OCI-LY7 (cell line): ENCODE data around the gene PFKL.

Experiments used
- CTCF ChIP-seq: fragments of 200-600 bp; sonication (generic); conservative IDR thresholded peaks from 2 replicates; pipeline ENCODE4 v1.5.1; 2014; ENCODE audit warnings: mild to moderate bottlenecking, antibody characterized with exemption, low read length, moderate library complexity, mixed read lengths
- EZH2phosphoT487 ChIP-seq: fragments of 200-600 bp; sonication (generic); IDR thresholded peaks from 2 replicates; pipeline ENCODE4 v1.6.1; 2018; ENCODE audit warnings: low read depth, borderline replicate concordance, mild to moderate bottlenecking, mixed run types, antibody characterized with exemption, low read length, moderate library complexity, mixed read lengths

DNA sequence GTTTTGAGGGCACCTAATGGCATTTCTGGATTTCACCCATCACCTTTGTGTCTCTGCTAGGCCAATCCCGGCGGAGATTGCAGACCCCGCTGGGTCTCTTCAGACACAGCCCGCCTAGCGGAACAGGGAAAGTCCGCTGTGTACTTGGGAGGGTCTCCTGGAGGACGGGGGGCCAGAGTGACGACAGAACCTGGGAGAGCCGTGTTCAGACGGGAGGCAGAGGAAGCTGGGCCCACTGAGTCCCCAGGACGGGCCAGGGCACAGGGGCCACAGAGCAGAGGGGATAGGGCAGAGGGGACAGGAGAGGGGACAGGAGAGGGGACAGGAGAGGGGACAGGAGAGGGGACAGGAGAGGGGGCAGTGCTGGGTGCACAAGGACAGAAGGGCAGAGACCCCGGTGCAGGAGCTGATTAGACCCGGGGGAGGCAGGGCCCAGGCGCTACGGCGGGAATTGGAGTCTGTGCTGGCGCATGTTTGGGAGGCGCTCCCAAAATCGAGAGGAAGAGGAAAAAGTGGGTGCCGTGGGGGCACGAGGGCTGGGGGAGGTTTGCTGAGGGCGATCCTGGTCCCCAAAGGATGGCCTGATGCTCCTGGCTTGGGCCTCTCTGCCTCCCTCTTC, 66.2 kb downstream of the PFKL start:
- TF ChIP-seq CTCF = no peak
- no peak for TF ChIP-seq EZH2phosphoT487
